Measurements from ENCODE around the gene DHPS. TPM values are rescaled to one million over a fixed set of nuclear protein-coding genes. Genes with fewer than 3 reads are reported as not detected.
A peak's percentile ranks its signal among the peaks of the same experiment; 100 is the strongest.
"Not testable (repeated sequence)": the region's sequence is repeated elsewhere in the genome, so short reads cannot be mapped to it uniquely, and the experiment has no call there.

The DHPS gene
- total RNA-seq, 1 donor from 2014 or later: 68.4 TPM

DNA sequence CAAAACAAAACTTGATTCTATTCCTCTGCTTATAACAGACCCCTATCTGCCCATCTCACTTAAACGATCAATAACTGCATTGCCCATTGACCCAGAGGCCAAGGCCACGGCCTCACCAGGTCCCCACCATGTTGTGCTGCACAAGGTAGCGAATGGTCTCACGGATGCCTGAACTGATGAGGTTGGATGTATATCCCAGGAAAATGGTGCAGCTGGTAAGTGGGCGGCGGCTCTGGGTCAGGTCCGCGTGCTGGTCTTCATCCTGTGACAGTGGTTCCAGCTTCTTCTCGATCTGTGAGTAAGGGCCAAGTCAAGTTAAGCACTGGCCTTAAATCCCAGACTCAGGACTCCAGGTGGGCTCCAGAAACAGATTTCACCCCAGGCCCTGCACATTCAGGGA lies 1.6 kb downstream of the DHPS start:
- peak overlapping the region; percentile 89 for H3K4me3 Mint-ChIP-seq (ENCODE audit: unreplicated experiment)
- no peaks in the 10 kb centered on the region for H3K9me3 Mint-ChIP-seq (ENCODE audit: unreplicated experiment)
- DNase-seq (ENCODE audit: extremely low spot score, unreplicated experiment): no peak
- H3K27me3 Mint-ChIP-seq (ENCODE audit: unreplicated experiment): no peaks in the 10 kb centered on the region
- peaks cover 12% of the 10 kb centered on the region for H3K4me1 Mint-ChIP-seq (ENCODE audit: unreplicated experiment)
- peaks cover 14% of the 10 kb centered on the region for H3K36me3 Mint-ChIP-seq (ENCODE audit: unreplicated experiment)
- TF ChIP-seq, protein P1, sequence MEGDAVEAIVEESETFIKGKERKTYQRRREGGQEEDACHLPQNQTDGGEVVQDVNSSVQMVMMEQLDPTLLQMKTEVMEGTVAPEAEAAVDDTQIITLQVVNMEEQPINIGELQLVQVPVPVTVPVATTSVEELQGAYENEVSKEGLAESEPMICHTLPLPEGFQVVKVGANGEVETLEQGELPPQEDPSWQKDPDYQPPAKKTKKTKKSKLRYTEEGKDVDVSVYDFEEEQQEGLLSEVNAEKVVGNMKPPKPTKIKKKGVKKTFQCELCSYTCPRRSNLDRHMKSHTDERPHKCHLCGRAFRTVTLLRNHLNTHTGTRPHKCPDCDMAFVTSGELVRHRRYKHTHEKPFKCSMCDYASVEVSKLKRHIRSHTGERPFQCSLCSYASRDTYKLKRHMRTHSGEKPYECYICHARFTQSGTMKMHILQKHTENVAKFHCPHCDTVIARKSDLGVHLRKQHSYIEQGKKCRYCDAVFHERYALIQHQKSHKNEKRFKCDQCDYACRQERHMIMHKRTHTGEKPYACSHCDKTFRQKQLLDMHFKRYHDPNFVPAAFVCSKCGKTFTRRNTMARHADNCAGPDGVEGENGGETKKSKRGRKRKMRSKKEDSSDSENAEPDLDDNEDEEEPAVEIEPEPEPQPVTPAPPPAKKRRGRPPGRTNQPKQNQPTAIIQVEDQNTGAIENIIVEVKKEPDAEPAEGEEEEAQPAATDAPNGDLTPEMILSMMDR (IDR thresholded peaks at IDR 0.05): no peak
- H3K27ac Mint-ChIP-seq (ENCODE audit: unreplicated experiment): peak overlapping the region; percentile 34

DNA sequence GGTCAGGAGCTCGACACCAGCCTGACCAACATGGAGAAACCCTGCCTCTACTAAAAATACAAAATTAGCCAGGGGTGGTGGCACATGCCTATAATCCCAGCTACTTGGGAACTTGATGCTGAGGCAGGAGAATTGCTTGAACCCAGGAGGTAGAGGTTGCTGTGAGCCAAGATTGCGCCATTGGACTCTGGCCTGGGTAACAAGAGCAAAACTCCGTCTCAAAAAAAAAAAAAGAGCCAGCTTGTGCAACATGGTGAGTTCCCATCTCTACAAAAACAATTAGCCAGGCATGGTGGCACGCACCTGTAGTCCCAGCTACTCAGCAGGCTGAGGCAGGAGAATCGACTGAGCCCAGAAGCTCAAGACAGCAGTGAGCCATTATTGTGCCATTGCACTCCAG lies 3.6 kb downstream of the DHPS start:
- not testable (repeated sequence) for H3K9me3 Mint-ChIP-seq (ENCODE audit: unreplicated experiment); H3K27ac Mint-ChIP-seq (ENCODE audit: unreplicated experiment); DNase-seq (ENCODE audit: extremely low spot score, unreplicated experiment); H3K4me3 Mint-ChIP-seq (ENCODE audit: unreplicated experiment); H3K27me3 Mint-ChIP-seq (ENCODE audit: unreplicated experiment)
- peaks cover 24% of the 10 kb centered on the region for H3K36me3 Mint-ChIP-seq (ENCODE audit: unreplicated experiment)
- peaks cover 12% of the 10 kb centered on the region for H3K4me1 Mint-ChIP-seq (ENCODE audit: unreplicated experiment)

DNA sequence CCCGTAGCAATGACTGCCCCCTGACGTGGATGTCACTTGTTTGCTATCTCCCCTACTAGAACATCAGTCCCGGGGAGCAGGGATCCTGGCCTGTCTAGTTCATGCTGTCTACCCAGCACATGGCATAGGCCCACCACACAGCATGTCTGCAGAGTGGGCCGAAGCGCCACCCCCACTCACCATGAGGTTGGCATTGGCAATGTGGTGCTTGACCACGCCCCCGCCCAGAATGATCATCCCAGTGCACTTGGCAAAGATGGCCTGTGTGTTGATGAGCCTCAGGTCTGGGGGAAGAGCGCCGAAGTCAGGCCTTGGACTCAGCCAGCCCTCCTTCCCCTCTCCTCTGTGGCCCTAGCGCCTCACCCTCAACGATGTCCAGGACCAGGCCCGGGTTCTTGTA lies 4.8 kb downstream of the DHPS start:
- Mint-ChIP-seq H3K27me3 (ENCODE audit: unreplicated experiment) (no peaks in the 10 kb centered on the region), H3K4me1 (ENCODE audit: unreplicated experiment) (peaks cover 14% of the 10 kb centered on the region), H3K4me3 (ENCODE audit: unreplicated experiment) (no peak overlapping the region), H3K27ac (ENCODE audit: unreplicated experiment) (no peak overlapping the region), H3K36me3 (ENCODE audit: unreplicated experiment) (peaks cover 28% of the 10 kb centered on the region), H3K9me3 (ENCODE audit: unreplicated experiment) (no peaks in the 10 kb centered on the region)
- TF ChIP-seq, protein P1 (IDR thresholded peaks at IDR 0.05): no peak
- DNase-seq (ENCODE audit: extremely low spot score, unreplicated experiment): no peak

DNA sequence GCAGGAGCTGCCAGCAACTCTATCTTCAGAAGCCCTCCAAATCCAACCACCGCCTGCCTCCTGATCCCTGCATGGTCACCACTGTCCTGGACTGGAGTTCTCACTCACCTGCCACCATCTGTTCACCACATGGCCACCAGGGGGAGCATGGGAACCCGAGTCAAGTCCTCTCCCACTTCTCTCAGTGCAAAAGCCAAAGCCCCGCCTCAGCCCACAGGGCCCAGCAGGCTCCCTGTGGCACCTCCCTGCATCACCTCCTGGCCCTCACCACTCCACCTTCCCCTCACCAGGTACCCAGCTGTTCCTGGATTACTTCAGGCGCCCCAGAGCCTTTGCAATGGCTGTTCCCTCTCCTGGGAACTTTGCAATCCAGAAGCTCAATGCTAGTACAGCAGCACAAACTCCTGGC lies 5.3 kb downstream of the DHPS start:
- TF ChIP-seq, protein P1 (IDR thresholded peaks at IDR 0.05): peak; percentile 78
- peak; percentile 94 for DNase-seq (ENCODE audit: extremely low spot score, unreplicated experiment)
- H3K4me1 Mint-ChIP-seq (ENCODE audit: unreplicated experiment): peaks cover 15% of the 10 kb centered on the region
- H3K27ac Mint-ChIP-seq (ENCODE audit: unreplicated experiment): peak overlapping the region; percentile 34
- peaks cover 30% of the 10 kb centered on the region for H3K36me3 Mint-ChIP-seq (ENCODE audit: unreplicated experiment)
- H3K27me3 Mint-ChIP-seq (ENCODE audit: unreplicated experiment): no peaks in the 10 kb centered on the region
- no peak overlapping the region for H3K4me3 Mint-ChIP-seq (ENCODE audit: unreplicated experiment)
- H3K9me3 Mint-ChIP-seq (ENCODE audit: unreplicated experiment): no peaks in the 10 kb centered on the region

DNA sequence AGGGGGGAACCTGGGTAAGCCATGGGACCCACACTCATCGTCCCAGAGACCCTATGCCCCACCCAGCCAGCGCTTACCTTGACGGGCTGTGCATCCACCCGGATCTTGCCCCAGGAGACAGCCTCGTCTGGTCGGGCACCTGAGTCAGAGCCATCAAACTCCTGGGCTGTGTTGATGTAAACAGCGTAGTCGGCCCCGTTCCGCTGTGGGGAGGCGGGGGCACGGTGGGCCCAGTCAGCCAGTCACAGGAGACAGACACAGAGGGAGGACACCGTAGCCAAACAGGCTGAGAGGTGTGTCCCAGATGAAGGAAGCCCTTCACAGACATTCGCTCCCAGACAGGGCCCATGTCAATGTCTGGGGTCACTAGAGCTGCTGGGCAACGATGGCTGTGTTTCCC lies 5.7 kb downstream of the DHPS start:
- Mint-ChIP-seq H3K27ac (ENCODE audit: unreplicated experiment) (no peak overlapping the region), H3K4me3 (ENCODE audit: unreplicated experiment) (no peak overlapping the region), H3K4me1 (ENCODE audit: unreplicated experiment) (peaks cover 12% of the 10 kb centered on the region), H3K9me3 (ENCODE audit: unreplicated experiment) (no peaks in the 10 kb centered on the region), H3K27me3 (ENCODE audit: unreplicated experiment) (no peaks in the 10 kb centered on the region), H3K36me3 (ENCODE audit: unreplicated experiment) (peaks cover 30% of the 10 kb centered on the region)
- DNase-seq (ENCODE audit: extremely low spot score, unreplicated experiment): no peak
- TF ChIP-seq, protein P1 (IDR thresholded peaks at IDR 0.05): no peak

DNA sequence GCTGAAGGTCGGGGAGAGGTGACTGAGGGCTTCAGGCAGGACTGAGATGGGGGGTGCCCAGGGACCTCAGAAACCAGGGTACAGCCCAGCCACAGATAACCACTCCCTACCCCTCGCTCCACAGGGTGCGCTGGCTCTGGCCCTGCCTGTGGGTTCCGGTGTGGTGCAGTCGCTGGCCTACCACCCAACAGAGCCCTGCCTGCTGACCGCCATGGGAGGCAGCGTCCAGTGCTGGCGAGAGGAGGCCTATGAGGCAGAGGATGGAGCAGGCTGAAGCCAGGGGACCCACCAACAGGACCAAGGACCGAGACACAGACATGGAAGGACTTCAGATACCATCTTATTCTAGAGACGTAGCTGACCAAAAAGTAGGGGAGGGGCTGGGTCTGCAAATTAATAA lies 6.3 kb downstream of the DHPS start:
- Mint-ChIP-seq H3K9me3 (ENCODE audit: unreplicated experiment) (no peaks in the 10 kb centered on the region), H3K36me3 (ENCODE audit: unreplicated experiment) (peaks cover 30% of the 10 kb centered on the region), H3K27ac (ENCODE audit: unreplicated experiment) (no peak overlapping the region), H3K4me1 (ENCODE audit: unreplicated experiment) (peaks cover 12% of the 10 kb centered on the region), H3K4me3 (ENCODE audit: unreplicated experiment) (no peak overlapping the region), H3K27me3 (ENCODE audit: unreplicated experiment) (no peaks in the 10 kb centered on the region)
- DNase-seq (ENCODE audit: extremely low spot score, unreplicated experiment): no peak
- TF ChIP-seq, protein P1 (IDR thresholded peaks at IDR 0.05): no peak
